ENCODE data around the gene HS1BP3. TPM values are rescaled to one million over a fixed set of nuclear protein-coding genes. Genes with fewer than 3 reads are reported as not detected.

Gene HS1BP3
- total and polyA plus RNA-seq, 9 of the 15 experiments (the other 6 are each of a cell fraction or from before 2014, with no cell fraction given): 0.41 to 8.3 (median 5.9) TPM

DNA sequence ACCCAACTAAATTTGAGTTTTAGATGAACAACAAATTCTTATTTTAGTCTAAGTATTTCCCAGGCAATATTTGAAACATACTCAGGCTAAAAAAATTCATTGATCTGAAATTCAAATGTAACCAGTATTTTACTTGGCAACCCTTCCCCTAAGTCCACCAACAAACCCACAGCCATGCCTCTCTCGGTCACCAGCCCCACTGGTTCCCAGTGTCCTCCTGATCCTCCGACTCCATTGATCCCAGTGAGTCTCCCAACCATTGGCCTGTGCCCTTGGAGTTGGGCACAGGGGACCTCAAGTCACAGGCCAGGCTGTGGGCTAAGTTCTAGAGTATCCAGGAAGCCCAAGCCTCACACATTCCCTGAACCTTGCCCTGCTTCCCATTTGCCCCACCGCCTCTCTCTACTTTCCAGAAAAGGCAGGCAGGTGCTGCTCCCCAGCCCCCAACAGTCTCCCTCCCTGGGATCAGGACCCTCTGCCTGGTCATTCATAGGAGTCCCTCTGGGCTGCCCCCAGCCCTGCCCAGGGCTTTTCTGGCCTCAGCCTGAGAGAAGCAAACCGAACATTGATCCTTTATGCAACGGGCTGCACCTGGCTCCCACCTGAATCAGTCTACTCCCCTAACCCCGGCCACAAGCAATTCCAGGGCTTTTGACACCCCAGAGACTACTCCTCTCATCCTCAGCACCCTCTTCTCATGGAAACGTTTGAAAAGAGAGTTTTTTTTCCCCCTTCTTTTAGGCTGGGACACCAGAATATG lies 81.3 kb downstream of the HS1BP3 start:
- no TSS peak for BruUV-seq (replicated peaks)

More for the DNA sequence above, 81.3 kb downstream of the HS1BP3 start:
- no peaks in the 10 kb centered on the region for H3K36me3 ChIP-seq (ENCODE audit: control insufficient read depth, insufficient read depth, low read length)
- no peaks in the 10 kb centered on the region for H3K9me3 ChIP-seq (replicated peaks; ENCODE audit: control insufficient read depth, insufficient read depth, low read depth, low read length)
- in situ Hi-C loops (cut with MboI) (no loop called here), intact Hi-C loops (cut with micrococcal nuclease) (no loop called here)
- no peak for FAIRE-seq
- no peak for DNase-seq (ENCODE audit: extremely low read depth in 1 of 4, low spot score in 3 of 4)
- POLR2A ChIA-PET: interaction anchor here (0.8 kb wide), 1 partner anchor 56 kb away, joined by 4 read pairs; no protein-coding TSS in a partner anchor
- H3K4me2 ChIP-seq (ENCODE audit: insufficient read depth, low read length): no peak overlapping the region
- H3K9me1 ChIP-seq (ENCODE audit: control insufficient read depth, insufficient read depth, low read length): no peaks in the 10 kb centered on the region
- TF ChIP-seq ZBTB7A (IDR thresholded peaks at IDR 0.05; ENCODE audit: borderline replicate concordance, control insufficient read depth, low read depth, low read length) (no peak), PURB (CRISPR knock-in tag; IDR thresholded peaks at IDR 0.05; ENCODE audit: low read depth) (no peak), CEBPG (CRISPR knock-in tag; IDR thresholded peaks at IDR 0.05) (no peak), CEBPG (tag; conservative IDR thresholded peaks at IDR 0.05 in 1 of 2, IDR thresholded peaks at IDR 0.05 in 1 of 2) (no peak), ZBTB1 (CRISPR knock-in tag; IDR thresholded peaks at IDR 0.05; ENCODE audit: borderline replicate concordance, low read depth) (no peak), TAL1 (IDR thresholded peaks at IDR 0.05) (no peak), ZNF699 (CRISPR knock-in tag; IDR thresholded peaks at IDR 0.05; ENCODE audit: insufficient replicate concordance) (no peak), ZNF589 (CRISPR knock-in tag; IDR thresholded peaks at IDR 0.05; ENCODE audit: low read depth) (no peak), NR0B1 (IDR thresholded peaks at IDR 0.05; ENCODE audit: partially characterized antibody) (no peak), SRF (CRISPR knock-in tag; IDR thresholded peaks at IDR 0.05) (no peak), NFIX (CRISPR knock-in tag; IDR thresholded peaks at IDR 0.05; ENCODE audit: low read depth) (no peak), CHD1 (IDR thresholded peaks at IDR 0.05; ENCODE audit: low read length) (no peak)
- TF ChIP-seq, protein P1, sequence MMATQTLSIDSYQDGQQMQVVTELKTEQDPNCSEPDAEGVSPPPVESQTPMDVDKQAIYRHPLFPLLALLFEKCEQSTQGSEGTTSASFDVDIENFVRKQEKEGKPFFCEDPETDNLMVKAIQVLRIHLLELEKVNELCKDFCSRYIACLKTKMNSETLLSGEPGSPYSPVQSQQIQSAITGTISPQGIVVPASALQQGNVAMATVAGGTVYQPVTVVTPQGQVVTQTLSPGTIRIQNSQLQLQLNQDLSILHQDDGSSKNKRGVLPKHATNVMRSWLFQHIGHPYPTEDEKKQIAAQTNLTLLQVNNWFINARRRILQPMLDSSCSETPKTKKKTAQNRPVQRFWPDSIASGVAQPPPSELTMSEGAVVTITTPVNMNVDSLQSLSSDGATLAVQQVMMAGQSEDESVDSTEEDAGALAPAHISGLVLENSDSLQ (IDR thresholded peaks at IDR 0.05): no peak
- no peaks in the 10 kb centered on the region for H4K20me1 ChIP-seq (replicated peaks; ENCODE audit: control insufficient read depth, insufficient read depth, low read length)
- H3K79me2 ChIP-seq (ENCODE audit: control insufficient read depth, insufficient read depth, low read length): no peaks in the 10 kb centered on the region
- H3K27ac ChIP-seq (ENCODE audit: extremely low read depth, low read depth, low read length): no peak overlapping the region
- H3K4me1 ChIP-seq (replicated peaks in 1 of 2; ENCODE audit: control insufficient read depth in 2 of 2, insufficient read depth in 2 of 2, low read length in 2 of 2): peaks cover 0 to 3% of the 10 kb centered on the region in 2 experiments; a peak in 1 of 5 replicates
- CTCF ChIA-PET (ENCODE audit: low intra/inter-chr PET ratio): no interaction called here
- ATAC-seq: no peak
- H3K9ac ChIP-seq (ENCODE audit: insufficient read depth in 1 of 2, low read depth in 2 of 2, low read length in 2 of 2): peak overlapping the region in 1 of 2 experiments; percentile 48; a peak in 1 of 4 replicates
- peaks cover 0 to 12% of the 10 kb centered on the region in 2 experiments; a peak in 2 of 5 replicates for H3K27me3 ChIP-seq (ENCODE audit: control insufficient read depth in 2 of 2, insufficient read depth in 2 of 2, low read length in 2 of 2)
- H3K4me3 ChIP-seq: no peak overlapping the region
- 27% methylated on average over 7 of the region's 7 CpGs for WGBS (ENCODE audit: insufficient coverage, low coverage, missing lambda C conversion rate)
- H2AFZ ChIP-seq (ENCODE audit: low read depth, low read length): no peak overlapping the region; the same call in 1 of the 2 replicates
